HS-27A (cell line): Measurements from ENCODE around the gene CYP3A5.

ENCODE experiments used
- DNase-seq: peaks from one replicate; pipeline ENCODE4 v3.0.0-alpha.2; 2012; ENCODE audit warnings: low read depth, missing footprints

Gene CYP3A5

GRCh38 chr7:99615989-99616358 lies 63.8 kb downstream of the CYP3A5 start:
- DNase-seq, result no peak

- no peak for DNase-seq
Measured at GRCh38 chr7:99614495-99614894, 65.3 kb downstream of the CYP3A5 start.

GRCh38 chr7:99607548-99607947 lies 72.2 kb downstream of the CYP3A5 start:
- DNase-seq, result no peak

- no peak for DNase-seq
Measured at GRCh38 chr7:99606531-99606930, 73.3 kb downstream of the CYP3A5 start.

- DNase-seq, result no peak
Measured at GRCh38 chr7:99605527-99605926, 74.3 kb downstream of the CYP3A5 start.

GRCh38 chr7:99601656-99602310 lies 78.0 kb downstream of the CYP3A5 start:
- no peak for DNase-seq

- DNase-seq, result no peak
Measured at GRCh38 chr7:99599836-99600235, 80.0 kb downstream of the CYP3A5 start.
